GM19468 (cell line): ENCODE measurements around the gene NEDD9.

ENCODE experiments used
- ATAC-seq: cut with Tn5 transposase; IDR thresholded peaks from one replicate; pipeline ENCODE4 v1.9.1; 2021; ENCODE audit warnings: mild to moderate bottlenecking, moderate library complexity, moderate number of reproducible peaks; ENCODE audit not compliant: unreplicated experiment; ENCODE audit errors: extremely low read depth

Gene NEDD9

DNA sequence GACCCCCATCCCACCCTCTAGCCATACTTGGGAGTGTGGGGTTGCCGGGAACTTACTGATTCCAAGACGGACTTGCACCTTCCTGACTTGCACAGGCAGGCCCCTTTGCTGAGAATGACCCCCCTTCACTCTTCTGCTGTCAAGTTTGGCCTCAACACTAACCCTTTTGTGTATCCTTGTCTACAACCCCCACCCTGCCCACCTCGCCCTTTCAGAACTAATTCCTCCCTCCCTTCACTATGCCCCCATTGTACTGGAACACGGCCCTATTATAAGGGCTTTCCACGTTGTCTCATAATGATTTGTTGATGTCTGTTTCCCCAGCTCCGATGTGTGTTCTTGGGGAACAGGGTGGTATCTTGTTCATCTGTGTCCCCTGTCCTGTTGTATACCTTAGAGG is 4.4 kb upstream of the NEDD9 start:
- no peak for ATAC-seq

DNA sequence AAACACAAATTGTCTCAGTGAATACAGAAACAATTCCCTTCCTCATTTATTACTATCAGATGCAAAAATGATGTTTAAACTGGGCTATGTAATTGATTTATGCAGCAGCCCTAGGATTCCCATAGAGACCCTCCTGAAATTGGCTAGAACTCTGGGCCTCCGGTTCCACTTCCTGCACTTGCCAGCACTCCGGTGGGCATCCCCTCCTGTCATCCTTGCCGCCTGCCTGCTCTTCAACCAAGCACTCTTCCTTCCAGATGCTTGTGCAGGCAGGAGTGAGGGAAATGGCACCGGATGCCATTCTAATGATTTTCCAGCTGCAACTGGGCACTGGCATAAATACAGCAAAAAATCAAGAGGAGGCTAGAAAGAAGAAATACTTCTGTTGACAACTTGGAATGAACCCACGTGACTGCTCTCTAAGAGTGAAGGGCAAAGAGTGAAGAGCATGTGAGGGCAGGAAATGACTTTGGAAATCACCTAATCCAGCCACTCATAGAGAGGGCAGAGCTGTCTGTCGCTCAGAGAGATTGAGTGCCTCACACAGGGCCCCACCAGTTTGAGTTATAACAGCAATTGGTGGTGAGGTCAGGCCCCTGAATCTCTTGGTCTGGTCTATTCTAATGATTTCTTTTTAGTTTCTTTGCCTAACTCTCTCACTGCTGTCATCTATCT is 3.7 kb upstream of the NEDD9 start:
- ATAC-seq = no peak

GRCh38 chr6:11235062-11235461 is 2.6 kb upstream of the NEDD9 start:
- ATAC-seq = no peak

- ATAC-seq = no peak
Observed at GRCh38 chr6:11233673-11234573, 1.5 kb upstream of the NEDD9 start.

DNA sequence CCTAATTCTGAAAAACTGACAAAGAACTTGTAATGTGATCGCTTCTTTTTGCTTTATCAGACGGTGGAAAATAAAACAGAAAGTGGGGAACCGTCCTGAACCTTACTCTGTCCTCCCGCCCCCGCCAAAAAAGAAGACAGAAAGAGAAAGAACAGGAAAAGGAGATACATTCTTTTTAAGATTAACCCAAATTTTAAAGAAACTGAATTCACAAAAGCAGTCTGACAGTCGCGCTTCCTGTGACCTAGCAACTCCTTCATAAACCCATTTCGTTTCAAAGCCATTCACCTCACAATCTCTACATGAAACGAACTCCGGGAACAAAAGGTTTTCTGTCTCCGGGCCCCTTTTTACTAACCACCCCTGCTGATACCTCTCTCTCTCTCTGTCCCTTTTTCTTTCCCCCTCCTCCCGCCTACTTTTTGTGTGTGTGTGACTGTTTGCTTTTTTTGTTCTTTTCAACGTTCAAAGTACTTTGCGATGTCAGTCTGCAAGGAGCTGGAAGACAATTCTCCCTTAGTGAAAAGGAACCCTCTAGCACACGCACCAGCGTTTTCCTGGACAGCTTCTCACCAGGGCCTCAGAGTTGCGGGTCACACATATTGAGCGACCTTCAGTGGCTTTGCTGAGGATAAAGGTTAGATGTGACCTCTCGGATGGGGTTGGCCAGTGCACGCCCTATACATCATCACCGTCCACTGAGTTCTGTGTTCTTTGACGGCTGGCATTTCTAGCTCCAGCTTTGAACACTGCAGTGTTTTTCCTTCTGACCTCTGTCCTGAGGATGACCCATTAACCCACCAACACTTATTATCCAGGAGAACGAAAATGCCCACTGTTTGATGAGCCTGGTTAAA is 530 bp upstream of the NEDD9 start:
- no peak for ATAC-seq

GRCh38 chr6:11231564-11232192 is 790 bp downstream of the NEDD9 start:
- ATAC-seq = no peak

DNA sequence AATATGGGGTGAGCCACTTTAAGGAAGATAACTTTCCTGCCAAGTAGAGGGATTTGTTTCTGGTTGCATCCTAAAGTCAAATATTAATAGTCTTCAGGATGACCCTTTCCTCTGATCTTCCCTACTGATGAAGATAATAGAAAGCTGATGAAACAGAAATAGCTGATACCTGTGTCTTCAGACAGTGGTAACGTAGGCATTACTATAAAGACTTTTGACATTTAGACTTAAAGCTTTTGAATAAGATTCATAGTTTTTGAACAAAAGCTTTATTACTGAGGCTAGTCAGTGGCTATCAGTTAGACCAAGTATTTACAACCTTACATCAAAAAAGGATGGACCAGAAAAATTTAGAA is 1.4 kb downstream of the NEDD9 start:
- ATAC-seq = no peak

DNA sequence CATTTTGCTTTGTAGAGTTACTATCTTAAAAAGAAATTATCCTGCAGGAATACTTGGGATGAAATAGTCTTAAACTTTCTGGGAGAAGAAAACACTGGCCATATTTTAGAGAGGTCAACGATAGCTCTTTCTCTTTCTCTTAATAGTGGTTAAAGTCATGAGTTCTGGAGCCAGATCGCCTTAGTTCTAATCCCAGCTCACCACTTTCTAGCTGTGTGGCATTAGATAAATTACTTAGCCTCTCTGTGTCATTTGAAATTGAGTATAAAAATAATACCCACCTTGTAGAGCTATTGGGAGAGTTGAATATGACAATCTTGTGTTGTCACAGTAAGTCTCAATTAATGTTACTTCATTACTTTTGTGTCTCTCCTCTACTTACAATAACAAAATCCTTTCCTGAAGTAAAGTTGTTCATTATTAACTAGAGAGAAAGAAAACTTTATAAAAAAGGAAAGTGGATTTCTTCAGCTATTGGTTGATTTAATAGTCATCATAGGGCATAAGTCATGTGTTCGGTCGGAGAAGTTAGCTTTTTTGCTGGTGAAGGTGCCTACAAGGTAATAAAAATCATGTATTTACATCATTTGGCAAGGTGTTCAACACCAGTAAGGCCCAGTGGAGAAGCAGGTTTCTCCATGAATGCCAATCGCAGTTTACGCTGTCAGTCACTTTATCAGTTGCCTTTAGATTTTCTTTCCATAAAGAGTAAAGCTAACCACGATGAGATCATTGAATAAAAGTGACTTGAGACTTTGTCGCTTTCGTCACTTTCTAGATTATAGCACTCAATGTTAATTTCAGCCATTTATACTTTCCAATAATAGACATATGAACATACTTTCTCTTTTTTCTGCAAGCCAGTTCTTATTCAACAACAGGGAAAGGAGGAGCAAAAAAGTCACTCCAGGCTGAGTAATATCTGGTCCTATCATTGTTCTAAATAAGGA is 2.0 kb downstream of the NEDD9 start:
- no peak for ATAC-seq

DNA sequence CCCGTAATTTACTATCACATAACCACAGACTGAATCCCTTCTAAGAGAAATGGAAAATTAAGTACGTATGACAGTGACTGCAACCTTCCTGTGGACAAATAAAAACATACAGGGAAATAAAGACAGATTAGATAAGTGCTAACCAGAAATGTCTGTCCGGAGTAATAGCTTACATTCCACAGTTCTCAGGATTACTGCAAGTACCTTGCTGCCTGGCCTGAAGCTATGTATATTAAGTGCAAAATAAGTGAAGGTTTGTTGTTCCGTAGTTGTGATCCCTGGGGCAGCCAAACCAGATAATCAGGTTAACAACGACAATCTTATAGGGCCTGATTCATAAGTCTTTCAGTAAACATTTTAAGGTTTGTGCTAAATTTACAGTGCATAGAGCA is 2.8 kb downstream of the NEDD9 start:
- ATAC-seq = no peak

- no peak for ATAC-seq
Observed at GRCh38 chr6:11228935-11229654, 3.4 kb downstream of the NEDD9 start.

DNA sequence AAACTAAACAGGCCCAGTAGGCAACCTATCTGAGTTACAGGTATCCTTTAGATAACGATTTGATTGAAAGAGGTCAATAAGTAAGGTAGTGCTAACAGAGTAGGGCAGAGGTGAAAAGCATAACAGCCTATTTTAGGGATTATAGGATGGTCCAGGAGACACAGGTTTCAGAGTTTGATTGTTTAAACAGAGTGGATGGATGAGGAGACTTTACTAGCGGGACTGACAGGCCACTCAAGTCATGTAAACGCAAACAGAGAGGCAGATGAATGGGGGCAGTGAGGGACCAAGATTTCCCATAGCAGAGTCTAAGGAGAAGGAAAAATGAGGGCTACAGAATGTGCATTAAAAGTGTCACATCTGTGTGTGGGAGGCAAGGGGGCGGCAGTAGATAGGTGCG is 4.8 kb downstream of the NEDD9 start:
- no peak for ATAC-seq

DNA sequence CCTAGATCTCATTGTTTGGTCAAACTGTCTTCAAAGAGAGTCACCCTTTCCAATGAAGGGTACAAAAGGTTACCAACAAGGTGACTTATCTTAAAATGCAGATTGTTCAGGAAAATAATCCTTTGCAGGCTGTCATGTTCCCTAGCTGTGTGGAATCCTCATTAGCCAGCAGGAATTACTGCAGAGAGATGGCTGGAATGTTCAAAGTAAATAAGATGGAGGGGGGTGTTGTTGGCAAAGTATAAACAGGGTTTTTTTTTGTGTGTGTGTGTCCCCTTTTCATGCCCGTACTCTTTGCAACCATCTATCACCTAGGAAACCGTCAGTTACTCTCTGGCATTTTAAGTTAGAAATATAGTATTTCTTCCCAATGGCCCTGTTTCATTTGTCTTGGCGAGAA is 6.5 kb downstream of the NEDD9 start:
- no peak for ATAC-seq

- ATAC-seq = no peak
Observed at GRCh38 chr6:11224966-11225463, 7.5 kb downstream of the NEDD9 start.

DNA sequence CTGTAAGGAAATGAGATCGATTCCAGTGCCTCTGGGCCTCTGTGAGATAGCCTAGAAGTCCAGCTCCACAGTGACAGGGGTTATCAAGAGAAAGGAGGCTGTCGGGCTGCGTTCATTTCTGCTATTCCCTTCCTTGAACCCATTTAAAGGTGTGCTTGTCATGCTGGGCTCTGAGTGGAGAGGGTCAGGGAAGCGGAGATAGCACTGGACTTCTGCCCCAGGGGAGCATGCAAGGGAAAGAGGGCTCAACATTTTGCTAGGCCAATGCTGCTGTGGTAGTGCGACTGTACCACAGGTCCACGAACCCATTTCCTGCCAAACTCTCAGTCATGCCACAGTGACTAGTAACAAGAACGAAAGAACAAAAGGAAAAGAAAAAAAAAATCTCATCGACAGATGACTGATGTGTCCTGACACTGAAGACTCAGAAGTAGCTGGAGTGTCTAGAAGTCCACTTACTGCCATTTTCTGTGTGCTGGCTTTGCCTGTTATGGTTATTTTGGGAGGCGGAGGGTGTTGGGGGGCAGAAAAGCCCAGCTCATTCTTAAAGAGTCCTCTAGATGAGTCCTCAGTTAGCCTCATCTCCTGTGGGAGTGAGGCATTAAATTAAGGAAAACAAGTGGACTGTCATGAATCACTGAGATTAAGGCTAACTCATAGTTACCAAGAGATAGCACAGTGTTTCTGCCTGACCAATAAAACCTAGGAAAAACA is 8.1 kb downstream of the NEDD9 start:
- ATAC-seq = peak; percentile 38

GRCh38 chr6:11223286-11223864 is 9.1 kb downstream of the NEDD9 start:
- ATAC-seq = no peak

GRCh38 chr6:11222385-11223277 is 9.8 kb downstream of the NEDD9 start:
- ATAC-seq = no peak
